PC-9 (cell line): ENCODE measurements around the gene COL24A1. TPM values are rescaled to one million over a fixed set of nuclear protein-coding genes. Genes with fewer than 3 reads are reported as not detected.

Experiments used
- BruUV-seq: library from RNA; stranded (reverse); fragments of 400-500 nt; replicated peaks from 2 replicates; lab custom pipeline; 2021; lab: Mats Ljungman, UMichigan
- CTCF ChIA-PET: fragments of 300-600 bp; sonication (Branson Sonifier 250); formaldehyde crosslinking; loops from one replicate; lab custom pipeline; 2022; ENCODE audit warnings: antibody characterized with exemption; lab: Charles Lee
- POLR2A ChIA-PET: fragments of 300-600 bp; sonication (Branson Sonifier 250); formaldehyde crosslinking; loops from one replicate; lab custom pipeline; 2022; ENCODE audit warnings: antibody characterized with exemption; ENCODE audit not compliant: unreplicated experiment; lab: Charles Lee
- DNase-seq, 2 experiments: peaks; one replicate each; pipeline versions ENCODE4 v3.0.0 to v3.0.0-alpha.2; 2015 to 2022; ENCODE audit warnings: mixed read lengths in 1 of 2
- H2AFZ ChIP-seq: fragments of 200-600 bp; sonication (generic); 2 replicates; pipeline ENCODE4 v1.8.1; 2017; ENCODE audit warnings: antibody characterized with exemption
- H3F3A ChIP-seq: fragments of 200-600 bp; sonication (generic); 2 replicates; pipeline ENCODE4 v1.8.1; 2017; ENCODE audit warnings: antibody characterized with exemption, mild to moderate bottlenecking, low read depth; ENCODE audit not compliant: insufficient read depth
- H3K27ac ChIP-seq: fragments of 200-600 bp; sonication (generic); 2 replicates; pipeline ENCODE4 v1.6.1; 2016; ENCODE audit warnings: mixed run types
- H3K27me3 ChIP-seq: fragments of 200-600 bp; sonication (generic); 2 replicates; pipeline ENCODE4 v1.6.1; 2016; ENCODE audit warnings: low read depth, mixed run types; ENCODE audit not compliant: insufficient read depth
- H3K36me3 ChIP-seq: fragments of 200-600 bp; sonication (generic); 2 replicates; pipeline ENCODE4 v1.6.1; 2016; ENCODE audit warnings: low read depth, mixed run types
- H3K4me1 ChIP-seq: fragments of 200-600 bp; sonication (generic); replicated peaks from 2 replicates; pipeline ENCODE4 v1.6.1; 2016; ENCODE audit warnings: mixed run types; ENCODE audit not compliant: insufficient read depth
- H3K4me2 ChIP-seq: fragments of 200-600 bp; sonication (generic); 2 replicates; pipeline ENCODE4 v1.6.1; 2017; ENCODE audit warnings: mixed run types
- H3K4me3 ChIP-seq: fragments of 200-600 bp; sonication (generic); 2 replicates; pipeline ENCODE4 v1.6.1; 2016; ENCODE audit warnings: mixed run types
- H3K79me2 ChIP-seq: fragments of 200-600 bp; sonication (generic); 2 replicates; pipeline ENCODE4 v1.6.1; 2017; ENCODE audit warnings: low read depth, mixed run types
- H3K9me2 ChIP-seq: fragments of 200-600 bp; sonication (generic); 2 replicates; pipeline ENCODE4 v1.8.1; 2017; ENCODE audit warnings: mild to moderate bottlenecking; ENCODE audit not compliant: insufficient read depth
- H3K9me3 ChIP-seq: fragments of 200-600 bp; sonication (generic); 2 replicates; pipeline ENCODE4 v1.8.1; 2016; ENCODE audit warnings: low read depth; ENCODE audit not compliant: insufficient read depth
- H4K20me1 ChIP-seq: fragments of 200-600 bp; sonication (generic); 2 replicates; pipeline ENCODE4 v1.8.1; 2017; ENCODE audit not compliant: insufficient read depth
- CTCF ChIP-seq: fragments of 200-600 bp; sonication (generic); conservative IDR thresholded peaks from 2 replicates; pipeline ENCODE4 v1.6.1; 2017; ENCODE audit warnings: mixed run types, antibody characterized with exemption, mild to moderate bottlenecking, moderate library complexity
- EZH2 ChIP-seq: fragments of 200-600 bp; sonication (generic); IDR thresholded peaks from 2 replicates; pipeline ENCODE4 v1.8.0; 2017; ENCODE audit warnings: antibody characterized with exemption, low read depth
- intact Hi-C: fragments of 100-400 bp; cut with micrococcal nuclease; formaldehyde crosslinking; loops from one replicate; pipeline ENCODE4 v1.10.0; 2022; ENCODE audit not compliant: unreplicated experiment
- total RNA-seq: library from RNA; stranded (reverse); gene quantifications from 2 replicates; pipeline ENCODE4 v1.2.3, GENCODE V29; 2021

The COL24A1 gene
- total RNA-seq, 1 experiment from 2014 or later, result 0.15 TPM

GRCh38 chr1:86052948-86053698, 103.4 kb downstream of the COL24A1 start:
- POLR2A ChIA-PET, result no interaction called here
- CTCF ChIA-PET, result no interaction called here
- no peaks in the 10 kb centered on the region for H3K27me3 ChIP-seq
- TF ChIP-seq CTCF, result no peak
- no peak for TF ChIP-seq EZH2
- H3K9me3 ChIP-seq, result no peaks in the 10 kb centered on the region; the same call in 1 of the 2 replicates
- H3K4me1 ChIP-seq, result no peaks in the 10 kb centered on the region
- no peaks in the 10 kb centered on the region for H3F3A ChIP-seq
- no peak overlapping the region for H2AFZ ChIP-seq
- H3K36me3 ChIP-seq, result no peaks in the 10 kb centered on the region
- BruUV-seq, result no TSS peak
- intact Hi-C loops, result no loop called here
- DNase-seq, result no peak
- no peak overlapping the region for H3K4me3 ChIP-seq
- no peaks in the 10 kb centered on the region for H3K79me2 ChIP-seq
- no peak overlapping the region for H3K4me2 ChIP-seq
- no peaks in the 10 kb centered on the region for H3K9me2 ChIP-seq
- no peak overlapping the region for H3K27ac ChIP-seq
- H4K20me1 ChIP-seq, result no peaks in the 10 kb centered on the region

GRCh38 chr1:86035101-86035500, 121.5 kb downstream of the COL24A1 start:
- no TSS peak for BruUV-seq
- intact Hi-C loops, result no loop called here
- H3F3A ChIP-seq, result no peaks in the 10 kb centered on the region
- H3K4me3 ChIP-seq, result no peak overlapping the region
- POLR2A ChIA-PET, result no interaction called here
- H2AFZ ChIP-seq, result peak overlapping the region; percentile 58
- no peaks in the 10 kb centered on the region for H3K4me1 ChIP-seq
- no peaks in the 10 kb centered on the region for H3K9me2 ChIP-seq
- H3K9me3 ChIP-seq, result no peaks in the 10 kb centered on the region
- TF ChIP-seq CTCF (no peak), EZH2 (no peak)
- CTCF ChIA-PET, result no interaction called here
- H3K36me3 ChIP-seq, result no peaks in the 10 kb centered on the region
- H3K79me2 ChIP-seq, result no peaks in the 10 kb centered on the region
- no peak overlapping the region for H3K27ac ChIP-seq
- H3K27me3 ChIP-seq, result no peaks in the 10 kb centered on the region
- no peak overlapping the region for H3K4me2 ChIP-seq
- no peak for DNase-seq
- H4K20me1 ChIP-seq, result no peaks in the 10 kb centered on the region

- H3K4me3 ChIP-seq, result no peak overlapping the region
- no peaks in the 10 kb centered on the region for H3K4me1 ChIP-seq
- H3F3A ChIP-seq, result no peaks in the 10 kb centered on the region
- no peaks in the 10 kb centered on the region for H3K9me2 ChIP-seq
- intact Hi-C loops, result no loop called here
- no peak overlapping the region for H3K4me2 ChIP-seq
- no TSS peak for BruUV-seq
- no peaks in the 10 kb centered on the region for H3K27me3 ChIP-seq
- H4K20me1 ChIP-seq, result no peaks in the 10 kb centered on the region
- no peaks in the 10 kb centered on the region for H3K36me3 ChIP-seq
- TF ChIP-seq CTCF, result no peak
- TF ChIP-seq EZH2, result no peak
- peak overlapping the region; percentile 34 for H2AFZ ChIP-seq
- ChIA-PET CTCF (no interaction called here), POLR2A (no interaction called here)
- H3K79me2 ChIP-seq, result no peaks in the 10 kb centered on the region
- no peaks in the 10 kb centered on the region for H3K9me3 ChIP-seq
- no peak for DNase-seq
- no peak overlapping the region for H3K27ac ChIP-seq
Observed at GRCh38 chr1:86030180-86030579, 126.4 kb downstream of the COL24A1 start.
